MM.1S (cell line): ENCODE results near the gene FLAD1.

ENCODE experiments used
- DNase-seq: peaks from one replicate; pipeline ENCODE4 v3.0.0-alpha.2; 2015
- H2AFZ ChIP-seq: fragments of 300-600 bp; sonication (generic); 2 replicates; pipeline ENCODE4 v1.6.0; 2016; ENCODE audit warnings: antibody characterized with exemption, low read length
- H3F3A ChIP-seq: fragments of 300-600 bp; sonication (generic); 2 replicates; pipeline ENCODE4 v1.6.1; 2016; ENCODE audit warnings: mild to moderate bottlenecking, antibody characterized with exemption, low read length, moderate library complexity, mixed read lengths; ENCODE audit not compliant: insufficient read depth
- H3K27ac ChIP-seq: fragments of 300-600 bp; sonication (generic); 2 replicates; pipeline ENCODE4 v1.5.1; 2016; ENCODE audit warnings: mild to moderate bottlenecking, low read length
- H3K27me3 ChIP-seq: fragments of 300-600 bp; sonication (generic); replicated peaks from 2 replicates; pipeline ENCODE4 v1.6.0; 2016; ENCODE audit warnings: low read length; ENCODE audit not compliant: insufficient read depth
- H3K36me3 ChIP-seq: fragments of 300-600 bp; sonication (generic); replicated peaks from 2 replicates; pipeline ENCODE4 v1.6.1; 2016; ENCODE audit warnings: mild to moderate bottlenecking, low read length, mixed read lengths; ENCODE audit not compliant: insufficient read depth
- H3K4me1 ChIP-seq: fragments of 300-600 bp; sonication (generic); 2 replicates; pipeline ENCODE4 v1.6.1; 2016; ENCODE audit warnings: low read length, mixed read lengths
- H3K4me2 ChIP-seq: fragments of 300-600 bp; sonication (generic); 2 replicates; pipeline ENCODE4 v1.6.0; 2016; ENCODE audit warnings: low read depth, low read length
- H3K4me3 ChIP-seq: fragments of 300-600 bp; sonication (generic); 2 replicates; pipeline ENCODE4 v1.5.1; 2016; ENCODE audit warnings: low read length, mixed read lengths
- H3K79me2 ChIP-seq: fragments of 300-600 bp; sonication (generic); 2 replicates; pipeline ENCODE4 v1.6.1; 2016; ENCODE audit warnings: mixed run types, low read length, mixed read lengths
- H3K9ac ChIP-seq: fragments of 300-600 bp; sonication (generic); 2 replicates; pipeline ENCODE4 v1.6.1; 2016; ENCODE audit warnings: low read length, mixed read lengths
- H3K9me2 ChIP-seq: fragments of 300-600 bp; sonication (generic); replicated peaks from 2 replicates; pipeline ENCODE4 v1.6.1; 2016; ENCODE audit warnings: mild to moderate bottlenecking, low read length, mixed read lengths; ENCODE audit not compliant: insufficient read depth
- H3K9me3 ChIP-seq: fragments of 300-600 bp; sonication (generic); replicated peaks from 2 replicates; pipeline ENCODE4 v1.6.1; 2016; ENCODE audit warnings: mild to moderate bottlenecking, low read length, mixed read lengths; ENCODE audit not compliant: insufficient read depth
- H4K20me1 ChIP-seq: fragments of 300-600 bp; sonication (generic); 2 replicates; pipeline ENCODE4 v1.6.1; 2016; ENCODE audit warnings: mild to moderate bottlenecking, low read length, moderate library complexity, mixed read lengths; ENCODE audit not compliant: insufficient read depth
- CTCF ChIP-seq: fragments of 300-600 bp; sonication (generic); IDR thresholded peaks from 2 replicates; pipeline ENCODE4 v1.5.1; 2016; ENCODE audit warnings: antibody characterized with exemption, low read length, mixed read lengths
- EZH2 ChIP-seq: fragments of 300-600 bp; sonication (generic); optimal IDR thresholded peaks from 2 replicates; pipeline ENCODE3; 2017; ENCODE audit warnings: low read depth, mild to moderate bottlenecking, antibody characterized with exemption, low read length, mixed read lengths
- EZH2phosphoT487 ChIP-seq: fragments of 300-600 bp; sonication (generic); IDR thresholded peaks from 2 replicates; pipeline ENCODE4 v1.6.1; 2018; ENCODE audit warnings: antibody characterized with exemption, low read length

The FLAD1 gene

DNA sequence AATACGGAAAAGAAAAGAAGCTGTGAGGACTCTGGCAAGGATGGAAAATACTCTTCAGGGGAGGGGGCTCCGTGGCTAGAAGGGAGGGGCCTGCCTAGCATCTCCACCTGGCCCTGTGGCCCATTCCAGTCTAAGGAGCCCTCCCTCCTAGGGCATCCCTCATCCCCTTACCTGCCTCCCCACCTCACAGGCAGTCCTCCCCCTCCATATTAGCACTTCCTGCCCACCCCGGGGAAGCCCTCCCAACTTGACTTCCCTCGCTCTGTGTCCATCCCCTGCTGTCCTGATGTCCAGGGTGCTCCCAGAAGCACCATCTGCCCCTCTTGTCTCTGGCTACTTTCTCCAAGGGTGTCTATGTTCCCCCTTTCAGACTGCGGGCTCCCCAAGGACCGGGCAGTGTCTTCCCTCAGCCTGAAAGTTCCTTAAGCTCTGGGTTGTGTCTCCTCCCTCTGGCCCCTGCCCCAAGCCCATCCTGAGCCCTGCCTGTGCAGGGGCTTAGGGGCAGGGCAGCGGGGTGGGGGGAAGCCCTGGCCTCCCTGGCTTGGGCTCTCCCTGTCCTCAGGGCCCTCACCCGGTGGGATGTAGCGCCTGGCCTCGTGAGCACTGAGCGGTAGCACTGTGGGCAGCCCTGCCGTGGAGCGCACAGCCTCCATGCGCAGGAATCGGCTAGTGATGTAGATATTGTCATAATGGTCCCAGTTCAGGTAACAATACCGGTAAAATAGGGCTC is 46.5 kb downstream of the FLAD1 start:
- H3K27me3 ChIP-seq = 0 out of 2 replicates have a peak, but pooled peaks cover 8% of the 10 kb centered on the region

DNA sequence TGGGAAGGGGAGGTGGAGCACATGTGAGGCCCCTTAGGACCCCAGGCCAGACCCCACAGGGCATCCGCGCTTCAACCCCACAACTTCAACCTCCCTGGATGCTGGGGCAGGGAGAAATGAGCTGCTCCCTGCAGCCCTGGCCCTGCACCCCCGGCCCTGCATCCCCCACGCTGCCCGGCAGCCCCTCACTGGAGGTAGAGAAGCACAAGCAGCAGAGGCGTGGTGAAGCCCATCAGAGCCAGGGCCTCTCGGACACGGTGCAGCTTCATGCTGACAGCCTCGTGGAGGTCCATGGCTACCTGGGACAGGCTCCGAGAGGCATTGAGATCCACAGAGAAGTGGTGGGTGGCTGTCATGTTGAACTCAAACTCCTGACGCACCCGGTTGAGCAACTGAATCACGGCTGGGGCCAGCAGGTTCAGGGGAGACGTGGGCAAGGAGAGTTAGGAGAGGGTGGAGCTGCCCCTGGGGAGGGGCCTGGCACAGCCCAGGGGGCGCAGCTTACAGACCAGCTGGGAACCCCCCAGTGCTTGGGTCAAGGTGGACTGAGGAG is 47.2 kb downstream of the FLAD1 start:
- Histone ChIP-seq H2AFZ (no peak overlapping the region), H3K4me3 (no peak overlapping the region), H3K27ac (no peak overlapping the region), H3F3A (no peaks in the 10 kb centered on the region), H3K4me1 (no peaks in the 10 kb centered on the region), H3K27me3 (0 out of 2 replicates have a peak, but pooled peaks cover 8% of the 10 kb centered on the region), H3K36me3 (no peaks in the 10 kb centered on the region), H3K9me3 (no peaks in the 10 kb centered on the region), H3K9ac (no peak overlapping the region), H4K20me1 (no peaks in the 10 kb centered on the region), H3K79me2 (no peaks in the 10 kb centered on the region), H3K4me2 (no peak overlapping the region), H3K9me2 (no peaks in the 10 kb centered on the region)
- TF ChIP-seq EZH2 = no peak
- TF ChIP-seq EZH2phosphoT487 = no peak
- TF ChIP-seq CTCF = no peak
- no peak for DNase-seq

More for the DNA sequence above, 46.5 kb downstream of the FLAD1 start:
- H3F3A ChIP-seq = no peaks in the 10 kb centered on the region
- no peaks in the 10 kb centered on the region for H3K4me1 ChIP-seq
- DNase-seq = no peak
- H3K4me3 ChIP-seq = no peak overlapping the region
- no peaks in the 10 kb centered on the region for H3K79me2 ChIP-seq
- no peak overlapping the region for H3K9ac ChIP-seq
- H3K9me3 ChIP-seq = no peaks in the 10 kb centered on the region
- H2AFZ ChIP-seq = no peak overlapping the region
- H3K36me3 ChIP-seq = no peaks in the 10 kb centered on the region
- TF ChIP-seq CTCF (no peak), EZH2phosphoT487 (no peak)
- no peak overlapping the region for H3K4me2 ChIP-seq
- no peaks in the 10 kb centered on the region for H4K20me1 ChIP-seq
- H3K9me2 ChIP-seq = no peaks in the 10 kb centered on the region
- H3K27ac ChIP-seq = no peak overlapping the region

DNA sequence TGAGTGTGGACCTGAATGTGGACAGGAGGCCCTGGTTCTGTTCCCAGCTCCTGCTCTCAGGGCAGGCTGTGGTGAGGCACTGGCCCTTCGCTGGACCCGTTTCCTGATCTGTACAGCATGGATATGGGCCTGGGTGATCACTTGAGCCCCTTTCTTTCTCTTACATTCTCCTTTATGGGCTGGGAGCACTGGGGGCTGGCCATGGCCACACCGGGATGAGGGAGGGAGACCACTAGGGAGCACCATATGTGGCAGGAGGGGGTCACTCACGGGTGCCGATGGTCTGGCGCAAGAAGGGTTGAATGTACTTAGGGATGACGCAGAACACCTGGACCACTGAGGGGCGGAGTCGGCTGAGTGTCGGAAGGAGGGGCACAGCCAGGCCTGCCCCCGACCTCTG is 47.8 kb downstream of the FLAD1 start:
- H3K36me3 ChIP-seq = no peaks in the 10 kb centered on the region
- H3K79me2 ChIP-seq = no peaks in the 10 kb centered on the region
- H3K9me2 ChIP-seq = no peaks in the 10 kb centered on the region
- no peaks in the 10 kb centered on the region for H3K9me3 ChIP-seq
- H3K4me1 ChIP-seq = no peaks in the 10 kb centered on the region
- 0 out of 2 replicates have a peak, but pooled peaks cover 8% of the 10 kb centered on the region for H3K27me3 ChIP-seq
- no peak overlapping the region for H3K4me2 ChIP-seq
- H2AFZ ChIP-seq = no peak overlapping the region
- DNase-seq = no peak
- no peak overlapping the region for H3K4me3 ChIP-seq
- H3K9ac ChIP-seq = no peak overlapping the region
- H3K27ac ChIP-seq = no peak overlapping the region
- TF ChIP-seq EZH2phosphoT487 (no peak), CTCF (no peak), EZH2 (no peak)
- H4K20me1 ChIP-seq = no peaks in the 10 kb centered on the region
- H3F3A ChIP-seq = no peaks in the 10 kb centered on the region
